Measurements from ENCODE around the gene CABP7.

The CABP7 gene

GRCh38 chr22:29702931-29703501 is 16.8 kb upstream of the CABP7 start:
- no peak for DNase-seq

- no peak for DNase-seq
Observed at GRCh38 chr22:29703569-29704195, 16.1 kb upstream of the CABP7 start.

DNA sequence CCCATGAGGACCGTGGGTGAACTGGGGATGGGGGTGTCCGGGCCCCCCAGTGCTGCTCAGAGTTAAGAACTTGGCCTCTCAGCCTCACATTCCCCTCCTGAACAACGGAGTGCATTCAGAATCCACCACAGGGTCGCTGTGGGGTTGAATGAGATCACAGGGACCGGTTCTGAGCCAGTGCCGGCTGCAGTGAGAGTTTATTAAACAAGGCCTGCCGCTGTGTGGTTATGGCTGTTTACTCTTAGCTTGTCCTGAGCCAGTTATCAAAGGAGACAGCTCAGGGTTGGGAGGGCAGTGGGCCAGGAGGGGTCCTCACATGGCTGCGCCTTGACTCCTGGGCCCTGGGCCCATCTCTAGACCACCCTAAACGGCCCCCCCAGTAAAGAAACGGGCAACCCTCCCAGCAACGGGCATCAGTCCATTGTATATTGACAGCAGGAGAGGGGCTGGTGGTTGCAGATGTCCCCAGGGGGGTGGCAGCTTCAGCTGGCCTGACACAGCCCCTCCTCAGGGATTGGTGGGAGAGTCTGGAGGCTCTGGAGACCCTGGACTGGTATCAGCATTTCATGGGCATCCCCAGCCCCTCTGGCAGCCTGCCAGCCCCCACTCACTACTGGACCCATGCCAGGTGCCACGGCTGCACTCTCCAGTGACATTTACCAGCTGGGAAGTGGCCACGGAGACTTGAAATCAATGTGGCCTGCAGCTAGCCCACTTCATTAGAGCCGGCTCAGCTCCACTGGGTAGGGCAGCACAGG is 15.1 kb upstream of the CABP7 start:
- DNase-seq: no peak

DNA sequence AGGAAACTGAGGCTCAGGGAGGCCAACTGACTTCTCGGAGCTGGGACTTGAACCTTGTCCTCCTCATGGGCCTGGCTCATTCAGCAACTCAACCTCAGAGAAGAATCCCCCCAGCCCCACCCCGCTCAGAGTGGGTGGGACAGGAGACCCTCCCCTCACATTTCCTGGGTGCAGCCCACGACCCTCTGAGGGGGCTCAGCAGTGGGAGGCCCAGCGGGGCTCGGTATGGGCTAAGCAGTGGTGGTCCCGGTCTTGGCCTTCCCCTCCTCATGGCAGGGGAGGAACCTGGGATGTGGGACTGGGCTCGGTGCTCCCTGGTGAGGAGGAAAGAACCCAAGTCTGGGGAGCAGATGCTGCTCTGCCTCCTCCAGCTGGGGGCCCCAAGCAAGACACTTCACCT is 14.2 kb upstream of the CABP7 start:
- no peak for DNase-seq

GRCh38 chr22:29706486-29706885 is 13.3 kb upstream of the CABP7 start:
- no peak for DNase-seq

DNA sequence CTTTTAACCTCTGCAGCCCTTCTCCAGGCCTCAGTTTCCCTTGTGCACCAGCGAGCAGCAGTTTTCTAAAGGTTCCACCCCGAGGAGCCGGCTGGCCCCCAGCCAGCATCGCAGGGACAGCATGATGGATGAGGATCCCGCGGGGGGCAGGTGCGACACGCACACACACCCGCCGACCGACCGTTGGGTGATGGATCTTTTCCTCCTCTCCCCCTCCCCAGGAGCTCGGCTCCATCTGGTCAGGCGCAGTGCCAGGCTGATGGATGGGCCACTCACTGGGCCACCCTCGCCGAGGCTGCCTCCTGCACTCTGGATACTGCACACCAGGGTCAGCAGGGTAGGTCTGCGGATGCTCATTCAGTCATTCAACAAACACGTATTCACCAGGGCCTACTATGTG is 12.8 kb upstream of the CABP7 start:
- DNase-seq: no peak

DNA sequence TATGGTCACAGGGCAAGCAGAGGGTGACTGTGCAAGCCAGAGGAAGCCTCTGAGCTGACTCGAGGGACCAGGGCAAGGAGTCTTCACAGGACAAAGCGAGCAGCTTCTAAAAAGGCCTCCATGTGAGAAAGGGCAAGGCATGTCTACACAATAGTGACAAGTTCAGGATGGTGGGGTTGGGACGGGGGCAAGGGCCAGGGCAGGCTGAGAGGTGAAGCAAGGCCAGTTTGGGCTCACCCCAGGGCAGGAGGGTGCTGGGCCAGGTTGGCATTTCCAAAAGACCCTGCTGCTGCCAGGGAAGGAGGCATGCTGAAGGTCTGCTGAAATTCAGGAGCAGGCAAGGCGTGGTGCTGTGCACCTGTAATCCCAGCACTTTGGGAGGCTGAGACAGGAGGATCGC is 12.3 kb upstream of the CABP7 start:
- DNase-seq: no peak

GRCh38 chr22:29710193-29710592 is 9.6 kb upstream of the CABP7 start:
- no peak for DNase-seq

- DNase-seq: no peak
Observed at GRCh38 chr22:29710922-29711593, 8.7 kb upstream of the CABP7 start.

DNA sequence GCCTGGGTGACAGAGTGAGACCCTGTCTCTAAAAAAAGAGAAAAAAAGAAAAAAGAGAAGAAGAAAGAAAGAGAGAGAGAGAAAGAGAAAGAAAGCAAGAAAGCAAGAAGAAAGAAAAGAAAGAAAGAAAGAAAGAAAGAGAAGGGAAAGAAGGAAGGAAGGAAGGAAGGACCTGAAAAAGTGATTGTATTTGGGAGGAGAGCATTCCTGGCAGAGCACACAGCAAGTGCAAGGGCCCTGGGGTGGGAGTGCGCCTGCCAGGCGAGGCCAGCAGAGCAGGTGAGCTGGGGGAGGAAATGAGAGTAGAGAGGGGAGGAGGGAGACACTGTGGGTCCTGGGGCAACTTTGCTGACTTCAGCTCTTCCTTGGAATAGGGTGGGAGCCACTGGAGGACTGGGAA is 7.7 kb upstream of the CABP7 start:
- no peak for DNase-seq

DNA sequence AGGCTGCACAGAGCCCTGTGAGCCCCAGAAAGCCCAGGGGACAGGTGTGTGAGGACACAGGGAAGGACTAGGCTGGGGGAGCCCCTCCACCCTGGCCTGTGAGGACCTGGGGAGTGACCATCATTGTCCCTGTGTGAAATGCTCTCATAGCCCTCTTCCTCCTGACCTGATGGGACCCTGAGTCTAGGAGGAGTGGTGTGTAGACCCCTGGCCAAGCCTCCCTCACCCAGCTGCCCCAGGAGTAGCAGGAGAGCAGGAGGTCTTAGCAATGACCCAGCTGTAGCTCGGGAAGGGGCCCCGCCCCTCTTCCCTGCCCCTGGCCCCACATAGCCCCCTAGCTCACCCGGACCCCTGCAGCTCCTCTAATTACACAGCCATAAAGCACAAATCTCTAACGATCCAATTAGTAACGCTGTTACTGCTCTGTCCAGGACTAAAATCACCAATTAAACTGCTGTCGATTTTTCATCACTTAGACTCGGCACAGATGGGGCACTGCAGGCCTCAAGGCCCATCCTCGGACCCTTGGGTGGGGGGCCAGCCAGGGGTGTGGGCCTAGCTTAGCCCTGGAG is 6.6 kb upstream of the CABP7 start:
- DNase-seq: no peak

- DNase-seq: no peak
Observed at GRCh38 chr22:29715240-29715639, 4.6 kb upstream of the CABP7 start.

- DNase-seq: no peak
Observed at GRCh38 chr22:29715705-29716104, 4.1 kb upstream of the CABP7 start.

DNA sequence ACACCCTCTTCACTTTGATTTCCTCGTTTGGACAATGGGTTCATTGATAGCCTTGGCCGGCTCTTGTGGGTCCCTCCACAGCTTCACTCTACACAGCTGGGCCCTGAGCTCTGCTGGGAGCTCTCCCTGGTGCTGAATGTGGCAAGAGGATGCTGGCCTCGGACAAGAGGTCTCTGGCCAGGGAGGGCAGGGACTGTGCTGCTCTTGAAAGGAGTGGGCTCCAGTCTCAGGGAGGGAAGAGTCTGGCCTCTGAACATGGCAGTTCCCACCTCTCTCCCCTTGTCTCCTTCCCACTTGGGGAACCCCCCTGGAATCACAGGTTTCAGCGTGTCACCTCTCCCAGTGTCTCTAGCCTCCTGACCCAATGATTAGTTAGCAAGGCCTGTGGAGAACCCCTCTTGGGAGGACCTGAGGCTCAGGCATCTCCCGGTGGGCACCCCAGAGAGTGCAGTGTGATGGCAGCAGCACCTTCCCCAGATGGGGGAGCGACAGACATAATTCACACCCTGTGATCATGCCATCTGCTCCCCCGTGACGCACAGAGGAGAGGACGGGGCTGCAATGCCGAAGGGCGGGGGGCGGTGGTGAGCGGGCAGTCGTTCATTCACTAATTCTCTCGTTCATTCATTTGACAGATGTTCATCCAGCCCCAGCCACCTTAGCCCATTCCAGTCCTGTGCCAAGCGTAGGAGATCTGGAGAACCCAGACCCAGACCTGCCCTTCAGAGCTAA is 2.8 kb upstream of the CABP7 start:
- no peak for DNase-seq

DNA sequence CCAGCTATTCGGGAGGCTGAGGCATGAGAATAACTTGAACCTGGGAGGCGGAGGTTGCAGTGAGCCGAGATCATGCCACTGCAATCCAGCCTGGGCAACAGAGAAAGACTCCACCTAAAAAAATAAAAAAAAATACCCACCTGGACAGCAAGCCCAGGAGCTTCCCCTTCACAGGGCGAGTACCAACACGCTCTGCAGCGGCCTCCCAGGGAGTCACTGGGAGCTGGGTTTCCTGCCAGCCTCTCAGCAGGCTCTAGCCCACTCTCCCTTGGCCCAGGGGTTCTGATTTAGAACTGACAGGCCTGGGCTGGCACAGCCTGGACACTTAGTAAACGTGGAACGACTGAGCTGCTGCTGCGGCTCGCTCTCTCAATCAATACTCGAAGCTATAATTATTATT is 2.0 kb upstream of the CABP7 start:
- no peak for DNase-seq

DNA sequence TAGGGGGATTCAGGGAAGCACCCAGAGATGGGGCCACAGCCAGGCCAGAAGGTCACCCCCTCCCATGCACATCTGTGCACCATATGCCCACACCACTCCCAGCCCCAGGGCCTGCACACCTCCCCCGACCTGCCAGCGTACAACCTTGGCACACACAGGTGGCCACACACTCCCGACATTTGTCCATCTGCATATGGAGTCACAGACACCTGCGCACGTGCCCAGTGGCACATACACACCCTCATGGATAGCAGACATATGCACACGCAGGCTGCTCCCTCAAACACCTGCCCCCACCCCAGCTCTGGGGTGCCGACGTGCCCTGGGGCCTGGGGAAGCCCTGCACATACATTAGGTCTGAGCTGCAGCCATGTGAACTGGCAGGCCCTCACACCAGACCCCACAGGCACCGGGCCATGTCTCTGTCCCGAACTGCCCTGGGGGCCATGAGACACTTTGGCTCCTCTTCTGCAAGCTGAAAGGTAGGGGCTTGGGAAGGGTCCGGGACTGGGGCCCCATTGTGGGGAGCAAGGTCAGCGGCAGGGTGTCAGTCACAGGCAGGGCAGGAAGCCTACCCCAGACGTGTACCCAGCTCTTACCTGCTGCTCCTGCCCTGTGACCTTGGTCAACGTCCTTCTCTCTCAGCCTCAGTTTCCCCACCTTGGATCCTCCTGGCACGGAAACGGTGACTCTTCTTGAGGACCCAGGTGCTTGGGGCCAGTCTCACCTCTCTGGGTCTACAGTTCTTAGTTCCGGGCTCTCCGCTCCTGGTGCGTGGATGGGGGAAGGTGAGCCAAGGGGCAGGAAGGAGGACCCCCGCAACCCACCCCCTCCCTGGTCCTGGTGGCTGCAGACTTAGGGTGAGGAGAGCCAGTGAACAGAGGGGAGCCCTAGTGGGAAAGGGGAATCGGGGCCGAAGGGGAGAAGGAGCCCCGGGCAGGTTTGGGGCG is 579 bp upstream of the CABP7 start:
- no peak for DNase-seq

DNA sequence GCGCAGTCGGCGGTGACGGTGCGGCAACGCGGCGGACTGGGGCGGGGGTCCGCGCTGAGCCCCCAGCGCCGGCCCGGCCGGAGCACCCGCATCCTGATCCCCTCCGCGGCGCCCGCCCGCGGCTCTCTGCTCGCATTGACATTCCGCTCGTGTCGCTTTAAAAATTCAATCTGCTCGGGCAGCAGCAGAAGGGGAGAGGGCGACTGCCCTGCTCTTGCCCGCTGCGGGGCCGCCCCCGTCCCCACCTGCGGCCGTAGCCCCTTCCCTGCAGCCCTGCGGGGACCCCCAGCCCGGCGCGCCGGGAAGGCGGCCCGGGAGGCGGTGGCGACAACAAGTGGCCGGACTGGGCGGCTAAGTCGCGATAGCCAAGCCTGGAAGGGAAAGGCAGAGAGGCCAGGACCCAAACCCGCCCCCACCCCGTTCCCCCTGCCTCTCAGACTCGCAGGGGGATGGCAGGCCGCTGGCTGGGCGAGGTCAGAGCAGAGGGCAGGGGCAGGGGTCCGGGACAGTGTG is 1.1 kb downstream of the CABP7 start:
- no peak for DNase-seq

- no peak for DNase-seq
Observed at GRCh38 chr22:29722151-29722550, 2.3 kb downstream of the CABP7 start.

- no peak for DNase-seq
Observed at GRCh38 chr22:29722587-29722986, 2.8 kb downstream of the CABP7 start.

DNA sequence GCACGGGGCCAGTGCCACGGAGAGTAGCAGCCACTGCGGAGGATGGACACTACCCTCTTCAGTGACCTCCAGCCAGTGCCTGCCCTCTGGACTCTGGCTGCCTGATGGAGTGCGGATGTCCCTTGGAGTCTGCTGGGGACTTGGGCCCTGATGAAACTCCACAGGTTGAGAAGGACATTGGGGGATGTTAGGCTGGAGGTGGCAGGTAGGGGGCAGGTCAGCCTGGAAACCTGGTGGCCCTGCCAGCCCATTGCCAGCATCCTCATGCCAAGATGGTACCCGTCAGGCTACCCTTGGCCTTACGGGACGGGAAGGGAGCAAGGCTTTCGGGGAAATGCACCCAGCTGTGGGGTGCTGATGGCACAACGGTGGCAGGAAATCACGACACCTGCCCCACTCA is 4.0 kb downstream of the CABP7 start:
- no peak for DNase-seq

GRCh38 chr22:29724843-29725242 is 5.0 kb downstream of the CABP7 start:
- no peak for DNase-seq

All from 8988T (cell line).